GM19324 (cell line): ENCODE data around the gene RCC2.
"Not testable (repeated sequence)": the region's sequence is repeated elsewhere in the genome, so short reads cannot be mapped to it uniquely, and the experiment has no call there.

Experiments
- ATAC-seq: cut with Tn5 transposase; IDR thresholded peaks from one replicate; pipeline ENCODE4 v1.9.1; 2021; ENCODE audit warnings: mild to moderate bottlenecking, moderate library complexity; ENCODE audit not compliant: unreplicated experiment, low FRiP score

RCC2 gene

DNA sequence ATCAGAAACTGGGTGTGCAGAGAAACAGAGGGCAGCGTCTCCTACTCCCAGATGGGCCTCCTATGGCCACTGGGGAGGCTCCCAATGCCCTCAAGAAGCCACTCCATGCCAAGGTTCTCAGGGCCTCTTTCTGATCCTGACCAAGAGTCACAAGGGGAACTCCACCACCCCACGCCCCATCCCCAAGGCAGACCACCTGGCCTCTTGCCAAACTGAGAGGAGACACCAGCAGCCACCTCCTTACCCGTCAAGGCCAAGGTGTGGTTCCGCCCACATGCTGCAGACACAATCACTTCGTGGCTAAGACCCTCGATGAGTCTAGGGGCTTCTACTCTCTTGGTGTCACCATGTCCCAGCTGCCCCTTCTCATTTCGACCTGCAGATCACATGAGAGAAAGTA, 17.0 kb downstream of the RCC2 start:
- no peak for ATAC-seq

DNA sequence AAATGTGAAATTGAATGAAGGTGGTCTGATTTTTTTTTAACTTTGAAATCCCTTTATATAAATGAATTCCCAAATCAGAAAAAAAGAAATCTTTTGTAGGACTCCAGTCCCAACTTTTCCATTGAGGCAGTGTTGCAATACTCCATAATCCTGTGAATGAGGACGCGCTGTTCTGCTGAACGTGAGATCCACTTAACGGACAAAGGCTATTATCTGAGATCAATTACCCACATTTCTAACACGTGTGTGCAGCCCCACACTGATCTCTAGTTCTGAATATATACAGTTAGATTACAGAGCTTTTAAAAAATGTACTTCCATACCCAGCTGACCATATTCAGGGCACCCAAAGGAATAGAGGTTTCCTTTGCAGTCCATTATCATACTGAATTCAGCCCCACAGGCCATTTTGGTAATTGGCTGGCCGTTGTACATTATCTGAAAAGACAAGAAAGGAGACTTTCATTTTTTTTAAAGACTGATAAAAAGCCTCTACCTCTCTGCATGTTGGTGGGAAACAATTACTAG, 19.0 kb downstream of the RCC2 start:
- no peak for ATAC-seq

DNA sequence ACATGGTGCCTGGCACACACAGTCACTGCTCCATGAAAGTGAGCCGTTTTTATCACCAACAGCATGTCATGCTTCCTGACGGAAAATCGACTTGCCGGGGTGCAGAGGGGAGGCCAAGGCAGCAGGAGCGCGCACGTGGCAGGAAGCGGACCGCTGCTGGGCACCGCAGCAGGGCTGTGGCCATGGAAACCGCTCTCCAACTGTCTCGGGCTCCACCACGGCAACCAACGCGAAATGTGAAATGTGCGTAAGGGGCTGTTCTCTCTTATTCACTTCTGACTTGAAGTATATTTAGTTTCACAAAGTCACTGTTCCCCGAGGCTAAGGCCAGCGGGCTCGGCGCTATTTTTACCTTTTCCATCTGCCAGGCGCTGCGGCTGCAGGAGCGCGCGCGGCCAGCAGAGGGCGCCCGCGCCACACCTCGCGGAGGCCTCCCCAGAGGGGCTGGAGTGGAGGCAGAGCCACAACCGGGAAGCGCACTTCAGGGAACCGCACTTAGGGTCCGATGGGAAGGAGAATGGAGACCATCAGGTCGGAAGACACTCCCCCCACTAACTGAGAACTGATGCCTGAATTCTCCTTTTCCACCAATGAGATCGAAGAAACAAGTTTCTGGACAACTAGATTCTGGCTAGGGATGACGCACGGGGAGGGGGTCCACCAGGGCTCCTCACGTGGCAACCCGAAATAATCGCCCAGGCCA, 19.7 kb downstream of the RCC2 start:
- no peak for ATAC-seq

DNA sequence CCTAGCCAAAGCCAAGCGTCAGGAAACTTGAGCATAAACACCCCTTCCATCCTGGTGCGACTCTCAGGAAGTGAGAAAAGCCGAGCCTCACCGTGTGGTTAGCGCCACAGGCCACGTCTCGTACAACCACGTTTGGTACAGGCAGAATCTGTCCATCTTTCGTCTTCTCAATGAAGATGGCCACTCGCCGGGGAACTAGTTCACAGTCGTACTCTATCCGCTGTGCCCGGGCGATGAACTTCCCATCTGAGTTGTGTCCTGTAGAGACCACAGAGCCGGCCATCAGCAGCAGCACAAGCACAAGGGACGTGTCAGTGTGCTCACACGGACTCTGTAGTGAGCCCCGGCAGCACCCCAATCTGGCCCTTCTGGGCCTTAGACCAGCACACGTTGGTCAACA, 23.1 kb downstream of the RCC2 start:
- ATAC-seq, result no peak

DNA sequence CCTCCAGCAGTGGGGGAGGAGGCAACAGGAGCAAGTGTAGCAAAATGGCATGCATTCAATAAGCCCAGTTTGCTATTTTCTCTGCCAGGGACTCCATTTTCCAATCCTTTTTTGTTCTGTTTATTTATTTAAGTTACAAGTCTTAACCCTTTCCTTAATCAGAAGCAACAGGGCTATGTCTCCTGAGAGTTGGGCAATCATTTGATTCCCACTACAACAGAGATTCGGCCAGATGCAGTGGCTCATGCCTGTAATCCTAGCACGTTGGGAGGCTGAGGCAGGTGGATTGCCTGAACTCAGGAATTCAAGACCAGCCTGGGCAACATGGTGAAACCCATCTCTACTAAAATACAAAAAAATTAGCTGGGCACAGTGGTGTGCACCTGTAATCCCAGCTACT, 25.5 kb downstream of the RCC2 start:
- ATAC-seq, result no peak

DNA sequence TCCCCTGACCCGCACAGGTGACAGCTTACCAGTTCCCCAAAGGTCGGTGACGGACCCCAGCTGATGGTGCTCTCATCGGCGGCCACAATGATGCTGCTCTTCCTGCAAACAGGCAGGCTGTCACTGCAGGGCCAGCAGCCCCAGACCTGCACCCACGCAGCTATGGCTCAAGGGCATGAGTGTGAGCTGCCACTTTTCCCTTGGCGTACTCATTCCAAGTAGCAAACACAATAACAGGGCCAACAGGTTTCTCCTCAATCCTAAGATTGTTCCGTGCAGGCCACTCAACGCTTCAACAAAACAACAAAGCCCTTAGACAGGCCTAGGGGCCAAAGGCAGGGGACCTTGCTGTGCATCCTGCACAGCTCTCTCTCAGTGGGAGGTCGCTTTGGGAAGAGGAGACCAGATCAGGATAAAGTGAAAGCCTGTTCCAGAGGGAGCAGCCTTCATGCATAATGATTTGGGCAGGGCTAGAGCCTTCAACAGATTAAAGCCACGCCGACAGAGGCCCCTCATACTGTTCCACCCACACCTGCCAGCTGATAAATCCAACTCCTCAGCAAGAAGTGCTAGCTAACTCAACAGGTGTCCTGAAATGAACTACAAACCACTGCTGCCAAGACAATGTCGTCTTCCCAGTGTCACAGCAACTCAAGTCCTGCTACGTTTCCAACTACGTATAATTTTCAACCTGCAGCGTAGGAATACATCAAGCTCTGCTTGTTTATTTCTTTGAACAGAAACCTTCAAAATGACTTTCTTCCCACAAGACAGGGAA, 27.2 kb downstream of the RCC2 start:
- ATAC-seq, result no peak

DNA sequence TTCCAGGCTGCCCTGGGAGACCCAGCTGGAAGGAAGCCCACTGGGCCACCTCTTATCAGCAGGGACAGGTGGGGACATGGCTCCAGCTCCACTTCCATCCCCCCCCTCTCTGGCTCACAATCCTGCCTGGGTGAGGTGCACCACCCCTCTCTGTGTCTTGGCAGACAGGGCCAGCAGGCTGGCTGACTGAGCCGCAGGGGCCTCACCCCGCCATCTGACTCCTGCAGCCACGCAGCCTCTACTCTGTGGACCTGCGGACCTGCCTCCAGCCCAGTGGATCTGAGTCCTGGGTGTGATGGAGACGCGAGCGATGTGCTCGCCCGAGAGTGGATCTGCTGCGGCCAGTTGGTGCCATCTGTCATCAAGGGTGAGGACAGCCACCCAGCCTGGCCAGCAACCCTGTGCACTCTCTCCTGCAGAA, 30.1 kb downstream of the RCC2 start:
- ATAC-seq, result no peak

DNA sequence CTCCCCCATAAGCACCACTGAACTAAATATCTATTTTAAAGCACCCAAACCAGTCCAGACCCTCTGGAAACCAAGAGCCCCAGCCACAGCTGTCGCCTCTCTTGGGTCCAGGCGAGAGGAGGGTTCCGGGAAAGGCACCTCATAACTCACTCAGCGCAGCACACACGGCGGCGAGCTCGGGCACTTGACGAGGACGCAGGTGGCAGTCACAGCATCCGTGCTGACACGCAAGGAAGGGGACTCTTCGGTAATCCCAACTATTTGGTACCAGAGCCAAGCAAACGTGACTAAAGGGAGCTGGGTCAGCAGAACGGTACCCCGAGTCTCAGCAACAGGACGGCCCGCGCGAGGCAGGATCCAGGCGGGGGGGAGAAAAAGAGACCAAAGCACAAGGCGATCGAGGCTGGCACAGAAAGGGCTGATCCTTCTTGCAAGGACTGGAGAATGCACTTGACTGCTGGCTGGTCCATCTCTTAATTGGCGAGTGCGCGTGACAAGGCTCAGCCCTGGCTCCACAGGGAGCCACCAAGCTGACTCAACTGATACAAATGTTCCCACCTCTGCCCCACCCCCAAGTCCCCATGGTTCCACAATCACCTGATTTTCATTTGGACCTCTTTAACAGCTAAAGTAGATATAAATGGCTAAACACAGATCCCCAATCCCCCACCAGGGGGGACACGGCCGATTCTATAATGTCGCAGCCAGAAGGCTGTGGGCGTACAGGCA, 31.5 kb downstream of the RCC2 start:
- ATAC-seq, result not testable (repeated sequence)

DNA sequence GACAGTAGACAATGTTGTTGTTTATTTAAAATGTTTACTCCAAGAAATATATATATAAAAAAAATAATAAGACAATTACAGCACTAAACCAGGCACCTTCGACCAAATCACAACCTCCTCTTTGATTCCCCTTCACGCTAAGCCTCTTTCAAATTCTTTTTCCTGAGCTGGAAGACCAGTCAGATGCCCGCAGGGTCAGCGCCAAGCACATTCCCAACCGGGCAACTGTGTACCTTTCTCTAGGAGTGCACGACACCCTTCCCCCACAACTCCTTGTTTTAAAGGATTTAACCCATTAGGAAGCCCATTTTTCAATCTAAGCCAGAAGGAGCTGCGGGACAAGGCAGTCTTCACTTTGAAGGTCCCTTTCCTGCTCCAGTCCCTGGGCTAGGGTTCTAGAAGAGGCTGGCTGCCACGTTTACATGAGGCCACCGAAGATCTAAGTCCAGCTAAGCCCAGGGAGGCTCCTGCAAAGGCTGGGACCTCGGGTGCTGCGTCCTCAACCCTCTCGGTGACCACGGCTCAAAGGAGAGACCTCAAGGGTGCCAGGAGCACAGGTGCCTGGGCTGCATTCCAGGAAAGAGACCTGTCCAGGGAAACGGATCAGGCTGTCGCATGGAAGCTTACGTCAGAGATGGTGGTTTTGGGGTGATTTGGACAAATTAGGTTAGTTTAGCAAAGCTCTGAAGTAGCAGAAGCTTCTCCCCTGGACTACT, 32.6 kb downstream of the RCC2 start:
- not testable (repeated sequence) for ATAC-seq

DNA sequence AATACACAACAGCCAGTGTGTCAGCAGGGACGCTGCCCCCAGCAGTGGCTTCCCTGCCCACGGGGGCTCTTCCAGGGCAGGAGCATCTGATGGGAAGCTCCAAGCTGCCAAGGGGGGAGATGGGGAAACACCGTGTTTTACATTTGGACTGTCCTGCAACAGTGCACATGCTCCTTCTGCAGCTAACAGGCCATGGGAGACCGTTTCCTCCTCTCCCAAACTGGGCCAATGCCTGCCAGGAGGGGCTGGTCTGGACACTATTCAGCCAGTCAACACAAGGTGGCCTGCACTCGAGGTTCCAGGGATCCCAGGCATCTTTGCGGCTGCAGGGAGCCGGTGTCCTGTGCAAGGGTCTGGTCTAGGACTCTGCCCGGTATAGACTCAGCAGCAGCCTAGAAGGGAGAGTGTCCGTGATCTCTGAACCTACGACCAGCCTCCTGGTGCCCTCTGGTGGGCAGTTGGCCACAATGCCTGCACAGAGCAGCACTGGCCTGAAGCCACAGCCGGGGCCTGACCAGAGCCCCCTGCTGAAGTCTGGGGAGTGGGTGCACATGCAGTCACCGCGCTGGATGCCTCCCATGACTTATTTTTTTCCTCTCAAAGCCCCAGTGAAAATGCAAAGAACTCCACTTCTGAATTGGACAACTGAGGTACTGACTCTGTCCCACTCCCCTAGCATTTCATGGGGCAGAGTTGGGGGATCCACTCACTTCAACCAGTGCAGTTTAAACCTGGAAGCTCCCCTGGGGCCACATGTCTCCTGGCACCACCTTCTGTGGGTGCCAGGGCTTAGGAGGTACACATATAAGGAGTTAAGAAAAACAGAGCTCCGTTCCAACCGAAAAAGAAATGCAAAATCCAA, 33.3 kb downstream of the RCC2 start:
- no peak for ATAC-seq

DNA sequence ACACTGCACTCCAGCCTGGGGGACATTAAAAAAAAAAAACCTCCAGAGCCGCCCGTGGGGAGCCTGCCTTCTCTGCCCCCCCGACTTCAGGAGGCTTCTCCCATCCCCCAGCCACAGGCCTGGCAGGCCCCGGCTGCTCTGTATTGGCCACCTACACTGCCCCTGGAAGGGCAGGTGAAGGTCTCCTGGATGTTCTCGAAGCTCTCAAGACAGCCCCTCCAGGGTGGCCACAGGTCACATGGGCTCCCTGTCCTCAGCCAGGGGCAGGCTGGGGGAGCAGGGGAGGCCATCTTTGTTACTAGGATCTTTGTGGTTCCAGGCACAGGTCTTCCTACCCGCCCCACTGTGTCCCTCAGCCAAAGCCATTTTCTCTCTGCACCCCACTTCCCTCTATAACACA, 34.7 kb downstream of the RCC2 start:
- no peak for ATAC-seq

DNA sequence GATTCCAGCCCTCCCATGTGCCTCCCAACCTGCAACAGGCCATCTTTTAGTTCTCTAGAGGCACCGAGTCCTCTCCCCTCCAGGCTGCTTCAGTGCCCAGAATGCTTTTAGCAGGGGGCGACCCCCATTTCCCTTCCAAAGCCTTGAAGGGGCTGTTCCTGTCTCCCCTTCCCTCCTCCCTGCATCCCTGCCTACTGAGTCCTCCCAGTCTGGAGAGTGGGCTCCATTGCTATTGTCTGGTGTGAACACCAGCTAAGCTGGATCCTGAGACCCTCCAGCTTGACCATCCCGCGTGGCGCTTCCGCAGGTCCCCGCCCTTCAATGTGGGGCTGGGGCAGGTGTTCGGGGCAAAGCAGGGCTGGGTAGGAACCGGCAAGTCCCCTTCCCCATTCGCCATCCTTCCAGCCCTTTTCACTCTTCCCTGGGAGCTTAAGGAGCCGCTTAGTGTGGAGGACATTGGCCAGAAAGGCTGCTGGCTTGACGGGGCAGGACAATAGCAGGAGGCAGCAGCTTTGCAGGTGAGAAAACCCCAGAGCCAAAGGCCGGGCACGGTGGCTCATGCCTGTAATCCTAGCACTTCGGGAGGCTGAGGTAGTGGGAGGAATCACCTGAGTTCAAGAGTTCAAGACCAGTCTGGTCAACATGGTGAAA, 35.3 kb downstream of the RCC2 start:
- no peak for ATAC-seq

DNA sequence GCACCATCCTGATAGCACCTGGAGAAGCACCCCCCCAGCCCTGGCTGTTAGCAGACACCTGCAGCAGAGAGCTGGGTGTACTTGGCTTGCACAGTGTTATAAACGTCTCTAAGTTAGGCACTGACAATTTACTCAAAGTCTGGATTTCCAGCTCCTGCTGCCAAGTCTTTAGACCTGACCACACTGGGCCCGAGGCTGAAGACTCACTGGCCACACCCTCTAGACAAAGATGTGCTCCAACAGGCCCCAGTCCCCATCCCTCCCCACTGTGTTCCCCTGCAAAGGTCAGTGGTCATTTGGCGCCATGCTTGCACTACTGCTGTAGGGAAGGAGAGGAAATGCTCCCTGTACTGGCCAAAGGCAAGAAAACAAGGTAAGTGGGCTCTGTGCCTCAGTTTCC, 36.4 kb downstream of the RCC2 start:
- no peak for ATAC-seq

DNA sequence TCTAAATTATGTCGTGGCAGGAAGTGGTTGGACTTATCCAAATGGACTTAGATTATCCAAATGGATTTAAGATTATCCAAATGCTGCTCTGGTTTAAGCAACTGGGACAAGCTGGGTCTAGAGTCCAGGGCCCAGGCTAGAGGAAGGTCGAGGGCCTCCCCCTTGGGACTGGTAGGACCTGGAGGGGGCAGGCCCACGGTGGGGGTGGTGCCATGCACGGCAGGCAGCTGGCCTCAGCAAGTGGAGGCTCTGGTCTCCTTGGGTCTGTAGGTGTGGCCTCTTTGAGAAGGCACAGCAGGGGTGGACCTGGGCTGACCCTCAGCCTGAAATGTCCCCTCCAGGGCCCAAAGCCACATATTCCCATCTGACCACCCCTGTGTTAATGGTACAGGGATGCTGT, 37.6 kb downstream of the RCC2 start:
- no peak for ATAC-seq

DNA sequence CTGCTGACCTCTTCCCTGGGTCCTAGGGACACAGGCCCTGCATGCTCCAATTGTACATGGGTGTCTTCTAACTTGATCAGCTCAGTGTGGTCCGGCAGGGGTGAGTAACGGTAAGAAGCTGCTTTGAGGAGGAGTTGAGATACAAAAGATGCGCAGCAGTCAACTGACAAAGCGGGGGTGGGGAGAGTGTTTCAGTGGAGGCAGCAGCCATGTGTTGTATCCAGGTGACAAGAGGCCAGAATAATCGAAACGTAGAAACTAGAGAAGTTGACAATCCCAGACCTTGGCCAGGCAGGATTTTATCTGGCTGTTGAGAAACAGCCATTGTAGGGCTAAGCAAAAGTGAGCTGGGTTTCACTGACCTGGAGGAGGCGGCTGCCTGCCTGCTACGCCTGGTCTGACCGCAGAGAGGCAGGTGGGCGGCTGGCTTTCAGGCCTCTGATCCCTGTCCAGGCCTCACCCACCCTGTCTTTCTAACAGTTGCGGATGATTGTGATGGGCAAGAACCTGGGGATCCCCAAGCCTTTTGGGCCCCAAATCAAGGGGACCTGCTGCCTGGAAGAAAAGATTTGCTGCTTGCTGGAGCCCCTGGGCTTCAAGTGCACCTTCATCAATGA, 38.6 kb downstream of the RCC2 start:
- ATAC-seq, result no peak

DNA sequence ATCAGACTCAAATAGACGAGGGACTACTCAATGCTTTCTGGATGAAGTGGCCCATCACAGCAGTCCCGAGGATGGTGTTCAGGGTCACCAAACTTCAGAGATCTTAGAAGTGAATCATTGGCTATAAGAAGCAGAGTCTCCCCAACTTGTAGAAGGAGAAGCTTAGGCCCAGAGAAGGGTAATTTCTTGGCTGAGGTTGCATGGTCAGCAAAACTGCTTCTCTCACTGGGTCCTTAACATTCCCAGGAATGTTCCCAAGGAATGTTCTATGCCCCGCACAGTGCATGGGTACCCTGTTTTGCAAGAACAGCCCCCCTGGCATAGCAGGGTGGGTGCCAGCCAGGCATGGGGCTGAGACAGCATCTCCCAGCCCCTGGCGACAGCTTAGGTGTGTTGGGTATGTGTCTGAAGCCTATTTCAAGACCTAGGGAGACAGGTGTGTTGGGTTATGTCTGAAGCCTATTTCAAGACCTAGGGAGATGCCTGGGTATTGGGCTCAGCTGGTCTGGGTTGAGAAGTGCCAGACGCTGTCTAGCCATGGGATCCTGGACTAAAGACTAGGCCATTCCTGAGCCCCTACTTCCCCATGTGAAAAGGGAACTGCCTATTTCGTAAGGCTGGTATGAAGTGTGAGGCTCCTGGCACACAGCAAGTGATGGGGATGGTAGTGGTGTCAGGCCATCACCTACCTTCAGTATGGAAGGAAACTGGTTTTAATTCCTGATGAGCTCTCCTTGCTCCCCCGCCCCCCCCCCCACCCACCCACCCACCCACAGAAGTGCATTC, 41.4 kb downstream of the RCC2 start:
- ATAC-seq, result no peak

DNA sequence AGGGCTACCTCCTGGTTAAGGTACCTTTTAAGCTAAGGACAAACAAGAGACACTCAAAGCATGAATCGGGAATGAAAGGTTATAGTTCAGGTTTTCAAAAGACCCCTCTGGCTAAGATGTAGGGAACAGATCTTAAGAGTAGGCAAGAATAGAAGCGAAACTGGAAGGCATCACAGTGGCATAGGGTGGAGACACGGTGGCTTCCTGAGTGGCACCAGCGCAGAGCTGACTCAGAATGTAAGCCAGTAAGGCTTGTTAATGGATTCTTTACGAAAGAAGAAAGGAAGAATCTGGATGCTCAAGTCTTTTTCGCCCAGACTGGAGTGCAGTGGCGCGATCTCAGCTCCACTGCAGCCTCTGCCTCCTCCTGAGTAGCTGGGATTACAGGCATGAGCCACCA, 46.2 kb downstream of the RCC2 start:
- ATAC-seq, result no peak

DNA sequence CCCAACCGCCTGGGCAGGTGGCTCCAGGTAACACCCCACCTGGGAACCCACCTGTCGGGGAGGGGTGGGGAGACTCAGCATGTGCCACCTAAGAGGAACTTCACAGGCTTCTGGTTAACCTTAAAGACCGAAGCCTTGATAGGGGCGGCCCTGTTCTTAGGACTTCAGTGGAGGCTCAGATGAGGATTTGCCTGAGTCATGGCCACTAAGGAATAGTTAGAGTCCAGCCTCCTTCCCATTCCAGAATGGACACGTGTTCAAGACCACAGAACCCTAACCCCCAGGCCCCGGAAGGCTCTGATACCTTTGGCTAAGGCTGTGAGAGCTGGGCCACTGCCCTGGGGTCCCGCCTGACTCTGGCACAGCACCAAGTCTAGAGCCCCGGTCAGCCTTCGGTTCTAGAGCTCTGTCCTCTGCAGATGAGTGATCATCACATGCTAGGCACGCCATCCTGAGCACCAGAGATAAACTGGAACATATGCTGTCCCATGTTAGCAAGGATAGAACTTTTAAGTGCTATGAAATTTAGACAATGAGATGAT, 47.2 kb downstream of the RCC2 start:
- ATAC-seq, result no peak
